Karpas-422 (cell line): ENCODE measurements around the gene HIGD1B. TPM values are rescaled to one million over a fixed set of nuclear protein-coding genes. Genes with fewer than 3 reads are reported as not detected.

Experiments
- DNase-seq: peaks from one replicate; pipeline ENCODE4 v3.0.0-alpha.2; 2015
- H2AFZ ChIP-seq: fragments of 200-600 bp; sonication (generic); 2 replicates; pipeline ENCODE4 v1.6.1; 2014; ENCODE audit warnings: antibody characterized with exemption, low read length, mixed read lengths
- H3K27ac ChIP-seq: fragments of 200-600 bp; sonication (generic); 2 replicates; pipeline ENCODE4 v1.5.1; 2014; ENCODE audit warnings: mild to moderate bottlenecking, low read length, moderate library complexity
- H3K27me3 ChIP-seq: fragments of 200-600 bp; sonication (generic); 2 replicates; pipeline ENCODE4 v1.6.1; 2014; ENCODE audit warnings: low read length, mixed read lengths
- H3K36me3 ChIP-seq: fragments of 200-600 bp; sonication (generic); 2 replicates; pipeline ENCODE4 v1.6.1; 2014; ENCODE audit warnings: low read length, mixed read lengths; ENCODE audit not compliant: insufficient read depth
- H3K4me1 ChIP-seq: fragments of 200-600 bp; sonication (generic); 2 replicates; pipeline ENCODE4 v1.6.1; 2014; ENCODE audit warnings: mild to moderate bottlenecking, low read length, mixed read lengths
- H3K4me2 ChIP-seq: fragments of 200-600 bp; sonication (generic); 2 replicates; pipeline ENCODE4 v1.6.1; 2014; ENCODE audit warnings: low read length, low read depth, mild to moderate bottlenecking; ENCODE audit not compliant: poor library complexity, severe bottlenecking
- H3K4me3 ChIP-seq: fragments of 200-600 bp; sonication (generic); 2 replicates; pipeline ENCODE4 v1.5.1; 2014; ENCODE audit warnings: mild to moderate bottlenecking, antibody characterized with exemption, low read length, mixed read lengths
- H3K79me2 ChIP-seq: fragments of 200-600 bp; sonication (generic); 2 replicates; pipeline ENCODE4 v1.6.1; 2014; ENCODE audit warnings: mild to moderate bottlenecking, low read length, mixed read lengths
- H3K9ac ChIP-seq: fragments of 200-600 bp; sonication (generic); 2 replicates; pipeline ENCODE4 v1.6.0; 2014; ENCODE audit warnings: low read length
- H3K9me2 ChIP-seq: fragments of 200-600 bp; sonication (generic), shearing (Covaris generic); replicated peaks from 2 replicates; pipeline ENCODE4 v1.6.0; 2014; ENCODE audit warnings: mild to moderate bottlenecking, low read length, moderate library complexity; ENCODE audit not compliant: insufficient read depth
- H3K9me3 ChIP-seq: fragments of 300-700, 200-600 bp; sonication (generic); 2 replicates; pipeline ENCODE4 v1.6.1; 2014; ENCODE audit warnings: low read length, mixed read lengths
- H4K20me1 ChIP-seq: fragments of 200-600 bp; sonication (generic); 2 replicates; pipeline ENCODE4 v1.6.1; 2014; ENCODE audit warnings: mild to moderate bottlenecking, antibody characterized with exemption, low read length, low read depth; ENCODE audit not compliant: insufficient read depth
- total RNA-seq: library from RNA; depleted of rRNA; stranded (reverse); fragments of >200 nt; shearing (Covaris generic); gene quantifications from 2 replicates; pipeline ENCODE4 v1.2.3, GENCODE V29; 2014; ENCODE audit warnings: low replicate concordance

Gene HIGD1B
- total RNA-seq, 1 experiment from 2014 or later: not detected

- Histone ChIP-seq H3K79me2 (no peaks in the 10 kb centered on the region), H4K20me1 (0 out of 2 replicates have a peak, but pooled peaks cover 3% of the 10 kb centered on the region), H3K4me2 (no peak overlapping the region), H3K9me2 (no peaks in the 10 kb centered on the region), H3K4me1 (no peaks in the 10 kb centered on the region), H3K4me3 (no peak overlapping the region), H3K36me3 (peaks cover 8% of the 10 kb centered on the region; the same call in 1 of the 2 replicates), H2AFZ (no peak overlapping the region), H3K9me3 (no peaks in the 10 kb centered on the region), H3K27ac (no peak overlapping the region), H3K9ac (no peak overlapping the region), H3K27me3 (no peaks in the 10 kb centered on the region)
- no peak for DNase-seq
These were observed 1.5 kb upstream of the HIGD1B start for GRCh38 chr17:44846206-44846605.

GRCh38 chr17:44848257-44848795 is 643 bp downstream of the HIGD1B start:
- H3K27me3 ChIP-seq: no peaks in the 10 kb centered on the region
- H3K9me3 ChIP-seq: no peaks in the 10 kb centered on the region
- H3K36me3 ChIP-seq: peaks cover 11% of the 10 kb centered on the region; the same call in 1 of the 2 replicates
- no peaks in the 10 kb centered on the region for H3K79me2 ChIP-seq
- DNase-seq: no peak
- H3K9ac ChIP-seq: no peak overlapping the region
- H3K4me2 ChIP-seq: no peak overlapping the region
- no peak overlapping the region for H3K27ac ChIP-seq
- H3K9me2 ChIP-seq: no peaks in the 10 kb centered on the region
- no peak overlapping the region for H2AFZ ChIP-seq
- no peak overlapping the region for H3K4me3 ChIP-seq
- 0 out of 2 replicates have a peak, but pooled peaks cover 3% of the 10 kb centered on the region for H4K20me1 ChIP-seq
- H3K4me1 ChIP-seq: no peaks in the 10 kb centered on the region

- Histone ChIP-seq H3K9me2 (no peaks in the 10 kb centered on the region), H3K4me2 (no peak overlapping the region), H3K79me2 (no peaks in the 10 kb centered on the region), H4K20me1 (0 out of 2 replicates have a peak, but pooled peaks cover 3% of the 10 kb centered on the region), H3K4me1 (no peaks in the 10 kb centered on the region), H3K36me3 (peaks cover 17% of the 10 kb centered on the region; the same call in 1 of the 2 replicates), H3K4me3 (no peak overlapping the region), H3K27me3 (no peaks in the 10 kb centered on the region), H3K9ac (no peak overlapping the region), H2AFZ (no peak overlapping the region), H3K9me3 (no peaks in the 10 kb centered on the region), H3K27ac (no peak overlapping the region)
- no peak for DNase-seq
These were observed 1.3 kb downstream of the HIGD1B start for GRCh38 chr17:44848961-44849489.

GRCh38 chr17:44850025-44850424 is 2.3 kb downstream of the HIGD1B start:
- H2AFZ ChIP-seq: no peak overlapping the region
- H3K9me2 ChIP-seq: no peaks in the 10 kb centered on the region
- H3K4me3 ChIP-seq: no peak overlapping the region
- no peaks in the 10 kb centered on the region for H3K9me3 ChIP-seq
- H3K4me2 ChIP-seq: no peak overlapping the region
- H3K79me2 ChIP-seq: no peaks in the 10 kb centered on the region
- peaks cover 26% of the 10 kb centered on the region; the same call in 1 of the 2 replicates for H3K36me3 ChIP-seq
- 0 out of 2 replicates have a peak, but pooled peaks cover 3% of the 10 kb centered on the region for H4K20me1 ChIP-seq
- no peak overlapping the region for H3K9ac ChIP-seq
- no peaks in the 10 kb centered on the region for H3K27me3 ChIP-seq
- no peaks in the 10 kb centered on the region for H3K4me1 ChIP-seq
- no peak overlapping the region for H3K27ac ChIP-seq
- DNase-seq: no peak

GRCh38 chr17:44850612-44851011 is 2.9 kb downstream of the HIGD1B start:
- H3K4me1 ChIP-seq: no peaks in the 10 kb centered on the region
- no peaks in the 10 kb centered on the region for H3K9me3 ChIP-seq
- H3K9me2 ChIP-seq: no peaks in the 10 kb centered on the region
- H3K4me3 ChIP-seq: no peak overlapping the region
- no peaks in the 10 kb centered on the region for H4K20me1 ChIP-seq
- no peak for DNase-seq
- H3K27me3 ChIP-seq: no peaks in the 10 kb centered on the region
- no peak overlapping the region for H3K9ac ChIP-seq
- H2AFZ ChIP-seq: no peak overlapping the region
- peaks cover 26% of the 10 kb centered on the region; the same call in 1 of the 2 replicates for H3K36me3 ChIP-seq
- no peaks in the 10 kb centered on the region for H3K79me2 ChIP-seq
- no peak overlapping the region for H3K27ac ChIP-seq
- H3K4me2 ChIP-seq: no peak overlapping the region

- no peaks in the 10 kb centered on the region for H3K79me2 ChIP-seq
- H3K9me3 ChIP-seq: no peaks in the 10 kb centered on the region
- no peaks in the 10 kb centered on the region for H3K4me1 ChIP-seq
- no peak overlapping the region for H3K4me2 ChIP-seq
- H3K4me3 ChIP-seq: no peak overlapping the region
- H2AFZ ChIP-seq: no peak overlapping the region
- no peaks in the 10 kb centered on the region for H4K20me1 ChIP-seq
- no peak overlapping the region for H3K27ac ChIP-seq
- no peak for DNase-seq
- H3K9me2 ChIP-seq: no peaks in the 10 kb centered on the region
- no peaks in the 10 kb centered on the region for H3K27me3 ChIP-seq
- no peak overlapping the region for H3K9ac ChIP-seq
- H3K36me3 ChIP-seq: peaks cover 44% of the 10 kb centered on the region; the same call in 1 of the 2 replicates
These were observed 6.5 kb downstream of the HIGD1B start for GRCh38 chr17:44854192-44854591.

GRCh38 chr17:44859701-44860100 is 12.0 kb downstream of the HIGD1B start:
- H3K4me3 ChIP-seq: no peak overlapping the region
- H3K79me2 ChIP-seq: no peaks in the 10 kb centered on the region
- H3K27me3 ChIP-seq: no peaks in the 10 kb centered on the region
- no peaks in the 10 kb centered on the region for H3K9me2 ChIP-seq
- H3K4me2 ChIP-seq: no peak overlapping the region
- 0 out of 2 replicates have a peak, but pooled peaks cover 2% of the 10 kb centered on the region for H4K20me1 ChIP-seq
- H3K36me3 ChIP-seq: peaks cover 52% of the 10 kb centered on the region
- H3K27ac ChIP-seq: no peak overlapping the region
- no peak overlapping the region for H2AFZ ChIP-seq
- no peaks in the 10 kb centered on the region for H3K4me1 ChIP-seq
- DNase-seq: no peak
- no peaks in the 10 kb centered on the region for H3K9me3 ChIP-seq
- no peak overlapping the region for H3K9ac ChIP-seq

- DNase-seq: no peak
- no peak overlapping the region for H3K4me2 ChIP-seq
- no peaks in the 10 kb centered on the region for H3K9me3 ChIP-seq
- H3K79me2 ChIP-seq: no peaks in the 10 kb centered on the region
- H2AFZ ChIP-seq: no peak overlapping the region
- H3K36me3 ChIP-seq: peaks cover 43% of the 10 kb centered on the region
- no peaks in the 10 kb centered on the region for H3K9me2 ChIP-seq
- no peak overlapping the region for H3K4me3 ChIP-seq
- H3K4me1 ChIP-seq: no peaks in the 10 kb centered on the region
- no peaks in the 10 kb centered on the region for H3K27me3 ChIP-seq
- no peak overlapping the region for H3K27ac ChIP-seq
- H4K20me1 ChIP-seq: 0 out of 2 replicates have a peak, but pooled peaks cover 5% of the 10 kb centered on the region
- H3K9ac ChIP-seq: no peak overlapping the region
These were observed 14.7 kb downstream of the HIGD1B start for GRCh38 chr17:44862278-44862914.
